ENCODE data around the gene VPS8.

DNA sequence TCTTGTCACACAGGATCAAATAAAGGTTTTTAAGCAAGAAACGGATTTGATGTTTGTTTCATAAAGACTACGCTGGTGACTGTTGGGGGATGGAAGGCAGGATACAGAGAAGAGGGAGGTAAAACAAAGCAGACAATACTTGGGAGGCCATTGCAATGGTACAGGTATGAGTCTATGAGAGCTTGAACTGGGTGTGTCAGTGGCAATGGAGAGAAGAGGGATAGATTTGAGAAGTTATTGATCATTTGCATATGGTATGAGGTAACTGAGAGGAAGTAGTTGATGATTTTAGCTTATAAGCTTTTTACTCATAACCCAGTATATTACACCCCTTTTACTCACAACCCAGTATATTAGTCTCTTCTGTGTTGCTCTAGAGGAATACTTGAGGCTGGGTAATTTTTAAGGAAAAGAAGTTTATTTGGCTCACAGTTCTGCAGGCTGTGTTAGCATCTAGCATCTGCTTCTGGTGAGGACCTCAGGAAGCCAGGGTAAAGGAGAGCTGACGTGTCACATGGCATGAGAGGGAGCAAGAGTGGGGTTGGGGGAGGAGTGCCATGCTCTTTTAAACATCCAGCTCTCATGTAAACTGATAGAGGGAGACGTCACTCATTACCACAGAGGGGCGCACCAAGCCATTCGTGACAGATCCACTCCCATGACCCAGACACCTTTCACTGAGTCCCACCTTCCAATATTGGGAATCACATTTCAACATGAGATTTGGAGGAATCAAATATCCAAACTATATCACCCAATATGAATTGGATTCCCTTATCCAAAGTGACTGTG is 153.9 kb downstream of the VPS8 start:
- TF ChIP-seq HOXA7 (CRISPR knock-in tag; IDR thresholded peaks at IDR 0.05): no peak
- TF ChIP-seq ZSCAN20 (CRISPR knock-in tag; IDR thresholded peaks at IDR 0.05): no peak
- TF ChIP-seq MYC (IDR thresholded peaks at IDR 0.05; ENCODE audit: borderline replicate concordance, low read length): no peak
- TF ChIP-seq, protein P1, sequence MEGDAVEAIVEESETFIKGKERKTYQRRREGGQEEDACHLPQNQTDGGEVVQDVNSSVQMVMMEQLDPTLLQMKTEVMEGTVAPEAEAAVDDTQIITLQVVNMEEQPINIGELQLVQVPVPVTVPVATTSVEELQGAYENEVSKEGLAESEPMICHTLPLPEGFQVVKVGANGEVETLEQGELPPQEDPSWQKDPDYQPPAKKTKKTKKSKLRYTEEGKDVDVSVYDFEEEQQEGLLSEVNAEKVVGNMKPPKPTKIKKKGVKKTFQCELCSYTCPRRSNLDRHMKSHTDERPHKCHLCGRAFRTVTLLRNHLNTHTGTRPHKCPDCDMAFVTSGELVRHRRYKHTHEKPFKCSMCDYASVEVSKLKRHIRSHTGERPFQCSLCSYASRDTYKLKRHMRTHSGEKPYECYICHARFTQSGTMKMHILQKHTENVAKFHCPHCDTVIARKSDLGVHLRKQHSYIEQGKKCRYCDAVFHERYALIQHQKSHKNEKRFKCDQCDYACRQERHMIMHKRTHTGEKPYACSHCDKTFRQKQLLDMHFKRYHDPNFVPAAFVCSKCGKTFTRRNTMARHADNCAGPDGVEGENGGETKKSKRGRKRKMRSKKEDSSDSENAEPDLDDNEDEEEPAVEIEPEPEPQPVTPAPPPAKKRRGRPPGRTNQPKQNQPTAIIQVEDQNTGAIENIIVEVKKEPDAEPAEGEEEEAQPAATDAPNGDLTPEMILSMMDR (IDR thresholded peaks at IDR 0.05): no peak

Measured in A549 (cell line).